Ovary (tissue), 9 donors: ENCODE results near the gene SIN3A. TPM values are rescaled to one million over a fixed set of nuclear protein-coding genes. Genes with fewer than 3 reads are reported as not detected.
"Not testable (repeated sequence)": the region's sequence is repeated elsewhere in the genome, so short reads cannot be mapped to it uniquely, and the experiment has no call there.

ENCODE experiments used
- DNase-seq, 5 donors: peaks; one replicate each; pipeline ENCODE4 v3.0.0-alpha.2; 2019 to 2020
- H3K27ac ChIP-seq, 2 donors: fragments of 200-600 bp; one replicate each; pipeline versions ENCODE4 v1.5.1 to v1.8.0; 2019 to 2022
- H3K27me3 ChIP-seq: fragments of 200-600 bp; one replicate; pipeline ENCODE4 v1.8.0; 2022
- H3K36me3 ChIP-seq: fragments of 200-600 bp; sonication (generic); one replicate; pipeline ENCODE4 v1.5.1; 2019
- H3K4me1 ChIP-seq: one replicate; pipeline ENCODE4 v1.8.1; 2013; ENCODE audit warnings: mild to moderate bottlenecking, moderate library complexity; ENCODE audit not compliant: insufficient read depth
- H3K4me3 ChIP-seq: fragments of 200-600 bp; sonication (generic); one replicate; pipeline ENCODE4 v1.5.1; 2017
- H3K9me3 ChIP-seq, 2 donors: fragments of 200-600 bp in 1 of 2; sonication (generic) in 1 of 2; one replicate each; pipeline versions ENCODE4 v1.5.1 to v1.8.1; 2013 to 2019; ENCODE audit warnings: mild to moderate bottlenecking in 1 of 2, moderate library complexity in 1 of 2
- CTCF ChIP-seq, 3 donors: fragments of 450-650 bp in 2 of 3; fragments of 200-600 bp in 1 of 3; IDR thresholded peaks; one replicate each; pipeline versions ENCODE4 v1.5.1 to v1.8.0; 2016 to 2022; ENCODE audit warnings: antibody characterized with exemption in 3 of 3, mild to moderate bottlenecking in 1 of 3
- EP300 ChIP-seq: sonication (generic); formaldehyde crosslinking; IDR thresholded peaks from one replicate; pipeline ENCODE4 v1.6.1; 2017; ENCODE audit warnings: antibody characterized with exemption
- POLR2A ChIP-seq: fragments of 450-650 bp; IDR thresholded peaks from one replicate; pipeline ENCODE4 v1.6.1; 2017; ENCODE audit warnings: antibody characterized with exemption, mild to moderate bottlenecking, moderate library complexity
- WGBS, 3 donors: extraction: QIAGEN DNeasy Blood & Tissue Kit in 1 of 3; methylation state at CpG; one replicate each; pipeline versions ENCODE4 v1.1.5 to v1.1.7; 2013 to 2017; 5-methylcytosine and 5-hydroxymethylcytosine counted together
- intact Hi-C, 4 donors: fragments of 100-400 bp; cut with DNase I; formaldehyde crosslinking; loops; one replicate each; pipeline versions ENCODE4 v1.11.0 to v1.15.1; 2022 to 2023
- polyA plus RNA-seq, 2 donors: library from polyadenylated mRNA; stranded (reverse); fragments of 200-250 nt in 1 of 2; fragments of 350-450 nt in 1 of 2; fragmentation: Illumina TruSeq in 1 of 2; extraction: RNeasy Lipid Tissue Mini Kit (QIAGEN cat#74804) in 1 of 2; gene quantifications; one replicate each; pipeline ENCODE4 v1.2.3, GENCODE V29; 2013 to 2014
- total RNA-seq, 7 donors: library from RNA; depleted of rRNA in 2 of 7; stranded (reverse); fragments of >200 nt in 2 of 7; fragmentation: NEBNext Ultra II Directional in 3 of 7; extraction: Animal tissue kit (Norgen Biotek cat#: 25700) in 3 of 7; gene quantifications; one replicate each; pipeline versions ENCODE4 v1.1.0 to v1.2.4, GENCODE V29; 2016 to 2023
- donor health status: DM: no; HTN: no; CAD: no; lungs with moderate emphysema.
- donor health status: DM: no; HTN: no; CAD: no.
- donor health status: Bipolar disorder and iron deficiency.
- donor health status: DM: yes; HTN: yes; CAD: no.
- donor health status: DM: no; HTN: no; CAD: no.
- donor health status: DM: yes; HTN: yes; CAD: no.

Gene SIN3A
- total and polyA plus RNA-seq, 9 donors = 29.3 to 115 (median 88.5) TPM

- Histone ChIP-seq H3K4me3 (no peak overlapping the region), H3K9me3 (no peaks in the 10 kb centered on the region), H3K4me1 (peaks cover 7% of the 10 kb centered on the region), H3K36me3 (no peaks in the 10 kb centered on the region), H3K27me3 (no peaks in the 10 kb centered on the region), H3K27ac (no peak overlapping the region)
- intact Hi-C loops = no loop called here
- TF ChIP-seq POLR2A (no peak), EP300 (no peak), CTCF (IDR thresholded peaks at IDR 0.05) (no peak)
- 75 to 81% (median 77%) methylated on average over 9 of the region's 9 CpGs for WGBS, 3 donors
- DNase-seq = peak in 3 of 5 donors; percentile 21 to 31 (median 23)
These were observed 101.5 kb downstream of the SIN3A start for GRCh38 chr15:75349851-75350588.

GRCh38 chr15:75349351-75349669 lies 102.2 kb downstream of the SIN3A start:
- H3K36me3 ChIP-seq, H3K4me3 ChIP-seq, H3K27me3 ChIP-seq, DNase-seq, H3K9me3 ChIP-seq, intact Hi-C loops, H3K4me1 ChIP-seq, H3K27ac ChIP-seq: not testable (repeated sequence)
- WGBS, 3 donors = 85 to 94% (median 87%) methylated on average over 8 of the region's 8 CpGs

- Histone ChIP-seq H3K4me1 (peaks cover 7% of the 10 kb centered on the region), H3K4me3 (peak overlapping the region; percentile 64), H3K36me3 (no peaks in the 10 kb centered on the region), H3K9me3 (no peaks in the 10 kb centered on the region), H3K27ac (peak overlapping the region in 1 of 2 donors; percentile 2), H3K27me3 (no peaks in the 10 kb centered on the region)
- TF ChIP-seq EP300 (no peak), CTCF (IDR thresholded peaks at IDR 0.05) (no peak), POLR2A (no peak)
- DNase-seq = peak in 3 of 5 donors; percentile 48 to 64 (median 60)
- 23 to 37% (median 34%) methylated on average over 40 to 46 of the region's 46 CpGs for WGBS, 3 donors
- intact Hi-C loops = no loop called here
These were observed 102.7 kb downstream of the SIN3A start for GRCh38 chr15:75348562-75349350.

GRCh38 chr15:75348034-75348561 lies 103.4 kb downstream of the SIN3A start:
- DNase-seq = peak in 3 of 5 donors; percentile 48 to 66 (median 51)
- H3K27ac ChIP-seq = peak overlapping the region; percentile 1 to 2
- intact Hi-C loops = no loop called here

More at GRCh38 chr15:75348034-75348561, 103.4 kb downstream of the SIN3A start:
- Histone ChIP-seq H3K27me3 (no peaks in the 10 kb centered on the region), H3K4me1 (peaks cover 7% of the 10 kb centered on the region), H3K9me3 (no peaks in the 10 kb centered on the region), H3K4me3 (peak overlapping the region; percentile 64), H3K36me3 (no peaks in the 10 kb centered on the region)
- 0 to 1% (median 1%) methylated on average over 35 to 45 of the region's 45 CpGs for WGBS, 3 donors
- TF ChIP-seq EP300 (no peak), POLR2A (no peak), CTCF (IDR thresholded peaks at IDR 0.05) (no peak)
